HUES64 (cell line): ENCODE measurements around the gene TGFB1.

ENCODE experiments used
- H3K27ac ChIP-seq: 2 replicates; pipeline ENCODE4 v1.7.0; 2013; ENCODE audit warnings: low read depth, low read length, inconsistent platforms
- H3K27me3 ChIP-seq: 2 replicates; pipeline ENCODE4 v1.6.1; 2013; ENCODE audit warnings: mild to moderate bottlenecking, low read length; ENCODE audit not compliant: insufficient read depth
- H3K36me3 ChIP-seq: 2 replicates; pipeline ENCODE4 v1.6.1; 2013; ENCODE audit warnings: mild to moderate bottlenecking, low read length; ENCODE audit not compliant: insufficient read depth
- H3K4me1 ChIP-seq: 2 replicates; pipeline ENCODE4 v1.6.1; 2013; ENCODE audit warnings: mild to moderate bottlenecking, low read length, moderate library complexity; ENCODE audit not compliant: insufficient read depth
- H3K4me3 ChIP-seq: 2 replicates; pipeline ENCODE4 v1.5.1; 2013; ENCODE audit warnings: mild to moderate bottlenecking, low read length, moderate library complexity
- H3K9ac ChIP-seq: 2 replicates; pipeline ENCODE4 v1.6.1; 2013; ENCODE audit warnings: mild to moderate bottlenecking, low read depth, low read length
- H3K9me3 ChIP-seq: 2 replicates; pipeline ENCODE4 v1.6.1; 2013; ENCODE audit warnings: low read depth, low read length; ENCODE audit not compliant: insufficient read depth
- WGBS: fragments of 150-250, 120-280 bp; methylation state at CpG from one replicate; pipeline ENCODE4 v1.1.7; 2013; ENCODE audit warnings: missing lambda C conversion rate; 5-methylcytosine and 5-hydroxymethylcytosine counted together

Gene TGFB1

GRCh38 chr19:41307954-41308449 lies 45.7 kb downstream of the TGFB1 start:
- Histone ChIP-seq H3K4me3 (no peak overlapping the region), H3K27ac (peak overlapping the region; percentile 65), H3K27me3 (no peaks in the 10 kb centered on the region), H3K36me3 (peaks cover 57% of the 10 kb centered on the region), H3K4me1 (peaks cover 5% of the 10 kb centered on the region; the same call in 1 of the 2 replicates), H3K9ac (no peak overlapping the region), H3K9me3 (no peaks in the 10 kb centered on the region)
- 95% methylated on average over 4 of the region's 4 CpGs for WGBS

- no peaks in the 10 kb centered on the region for H3K27me3 ChIP-seq
- H3K9ac ChIP-seq = no peak overlapping the region
- H3K4me1 ChIP-seq = peaks cover 5% of the 10 kb centered on the region; the same call in 1 of the 2 replicates
- H3K36me3 ChIP-seq = peaks cover 57% of the 10 kb centered on the region
- H3K9me3 ChIP-seq = no peaks in the 10 kb centered on the region
- no peak overlapping the region for H3K4me3 ChIP-seq
- H3K27ac ChIP-seq = no peak overlapping the region
- WGBS = 85% methylated on average over 7 of the region's 8 CpGs
These were observed 46.4 kb downstream of the TGFB1 start for GRCh38 chr19:41307090-41307875.

GRCh38 chr19:41305927-41306793 lies 47.6 kb downstream of the TGFB1 start:
- H3K9ac ChIP-seq = no peak overlapping the region

DNA sequence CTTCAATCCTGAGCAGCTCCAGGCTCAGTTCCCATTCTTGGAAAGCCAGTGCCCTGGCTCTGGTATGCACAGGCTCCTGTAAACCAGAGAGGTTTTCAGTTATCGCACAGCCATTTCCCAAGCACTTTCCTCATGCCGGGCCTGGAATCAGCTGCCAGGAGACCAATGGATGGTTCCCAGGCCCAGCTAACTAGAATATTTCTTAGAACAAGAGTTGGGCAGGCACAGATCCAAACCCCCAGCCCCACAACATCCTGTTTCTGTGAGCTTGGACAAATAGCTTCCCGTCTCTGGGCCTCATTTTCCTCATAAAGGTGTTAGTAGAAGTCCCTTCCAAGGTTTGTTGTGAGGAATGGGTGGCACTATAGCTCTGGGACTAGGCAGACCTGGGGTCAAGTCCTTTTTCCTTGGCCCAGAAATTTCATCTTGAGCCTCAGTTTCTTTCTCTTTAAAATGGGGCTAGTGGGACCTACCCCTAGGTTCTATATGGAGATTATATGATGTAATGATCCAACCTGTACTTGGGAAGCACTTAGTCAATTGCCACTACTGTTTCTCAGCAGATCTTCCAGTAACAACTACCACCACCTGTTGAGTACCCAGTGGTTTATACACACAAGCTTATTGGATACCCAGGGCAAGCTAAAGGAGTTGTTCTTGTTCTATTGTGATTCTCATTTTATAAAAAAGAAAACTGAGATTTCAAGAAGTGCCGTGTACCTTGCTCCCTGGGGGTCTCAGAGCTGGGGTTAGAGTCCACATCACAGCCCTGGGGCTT lies 48.8 kb downstream of the TGFB1 start:
- Histone ChIP-seq H3K9me3 (no peaks in the 10 kb centered on the region), H3K36me3 (peaks cover 81% of the 10 kb centered on the region), H3K4me3 (no peak overlapping the region), H3K9ac (no peak overlapping the region), H3K27ac (no peak overlapping the region), H3K4me1 (peaks cover 5% of the 10 kb centered on the region; the same call in 1 of the 2 replicates), H3K27me3 (no peaks in the 10 kb centered on the region)
- WGBS = 94% methylated on average over 4 of the region's 4 CpGs

More at GRCh38 chr19:41305927-41306793, 47.6 kb downstream of the TGFB1 start:
- Histone ChIP-seq H3K4me3 (no peak overlapping the region), H3K9me3 (no peaks in the 10 kb centered on the region), H3K4me1 (peaks cover 5% of the 10 kb centered on the region; the same call in 1 of the 2 replicates), H3K27ac (no peak overlapping the region), H3K27me3 (no peaks in the 10 kb centered on the region), H3K36me3 (peaks cover 68% of the 10 kb centered on the region)
- 91% methylated on average over 13 of the region's 13 CpGs for WGBS

GRCh38 chr19:41303954-41304353 lies 49.8 kb downstream of the TGFB1 start:
- H3K27ac ChIP-seq = no peak overlapping the region
- H3K9ac ChIP-seq = no peak overlapping the region
- H3K9me3 ChIP-seq = no peaks in the 10 kb centered on the region
- no peaks in the 10 kb centered on the region for H3K27me3 ChIP-seq
- H3K4me3 ChIP-seq = no peak overlapping the region
- 95% methylated on average over 14 of the region's 14 CpGs for WGBS
- peaks cover 5% of the 10 kb centered on the region; the same call in 1 of the 2 replicates for H3K4me1 ChIP-seq
- peaks cover 90% of the 10 kb centered on the region for H3K36me3 ChIP-seq

- H3K9me3 ChIP-seq = no peaks in the 10 kb centered on the region
- no peak overlapping the region for H3K4me3 ChIP-seq
- H3K27ac ChIP-seq = no peak overlapping the region
- H3K4me1 ChIP-seq = no peaks in the 10 kb centered on the region
- H3K9ac ChIP-seq = no peak overlapping the region
- H3K27me3 ChIP-seq = no peaks in the 10 kb centered on the region
- WGBS = 94% methylated on average over 21 of the region's 21 CpGs
- H3K36me3 ChIP-seq = peaks cover 100% of the 10 kb centered on the region
These were observed 50.9 kb downstream of the TGFB1 start for GRCh38 chr19:41302624-41303351.

DNA sequence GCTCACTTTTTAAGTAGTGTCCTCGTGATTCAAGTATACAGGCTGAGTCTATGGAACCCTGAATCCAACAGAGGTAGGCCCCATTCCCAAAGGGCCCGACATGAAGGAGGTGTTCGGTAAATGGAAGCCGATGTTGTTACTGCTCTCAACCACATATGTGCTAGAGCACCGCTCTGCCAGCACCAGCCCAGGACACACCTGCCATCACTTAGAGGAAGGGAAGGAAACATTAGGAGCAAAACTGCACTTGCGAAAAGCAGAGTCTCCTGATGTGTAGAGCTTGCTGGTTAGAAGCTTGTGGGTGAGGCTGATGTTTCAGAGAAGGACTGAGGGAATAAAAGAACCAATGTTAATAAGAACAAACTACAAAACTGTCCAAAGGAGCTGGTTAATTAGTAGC lies 53.2 kb downstream of the TGFB1 start:
- WGBS = 93% methylated on average over 6 of the region's 6 CpGs
- H3K27ac ChIP-seq = no peak overlapping the region
- H3K9ac ChIP-seq = no peak overlapping the region
- no peaks in the 10 kb centered on the region for H3K27me3 ChIP-seq
- H3K9me3 ChIP-seq = no peaks in the 10 kb centered on the region
- H3K4me1 ChIP-seq = no peaks in the 10 kb centered on the region
- peaks cover 100% of the 10 kb centered on the region for H3K36me3 ChIP-seq
- H3K4me3 ChIP-seq = no peak overlapping the region

- Histone ChIP-seq H3K27me3 (no peaks in the 10 kb centered on the region), H3K9ac (no peak overlapping the region), H3K27ac (no peak overlapping the region), H3K4me1 (no peaks in the 10 kb centered on the region), H3K9me3 (no peaks in the 10 kb centered on the region), H3K36me3 (peaks cover 100% of the 10 kb centered on the region), H3K4me3 (no peak overlapping the region)
- WGBS = 95% methylated on average over 4 of the region's 4 CpGs
These were observed 54.0 kb downstream of the TGFB1 start for GRCh38 chr19:41299755-41300089.

DNA sequence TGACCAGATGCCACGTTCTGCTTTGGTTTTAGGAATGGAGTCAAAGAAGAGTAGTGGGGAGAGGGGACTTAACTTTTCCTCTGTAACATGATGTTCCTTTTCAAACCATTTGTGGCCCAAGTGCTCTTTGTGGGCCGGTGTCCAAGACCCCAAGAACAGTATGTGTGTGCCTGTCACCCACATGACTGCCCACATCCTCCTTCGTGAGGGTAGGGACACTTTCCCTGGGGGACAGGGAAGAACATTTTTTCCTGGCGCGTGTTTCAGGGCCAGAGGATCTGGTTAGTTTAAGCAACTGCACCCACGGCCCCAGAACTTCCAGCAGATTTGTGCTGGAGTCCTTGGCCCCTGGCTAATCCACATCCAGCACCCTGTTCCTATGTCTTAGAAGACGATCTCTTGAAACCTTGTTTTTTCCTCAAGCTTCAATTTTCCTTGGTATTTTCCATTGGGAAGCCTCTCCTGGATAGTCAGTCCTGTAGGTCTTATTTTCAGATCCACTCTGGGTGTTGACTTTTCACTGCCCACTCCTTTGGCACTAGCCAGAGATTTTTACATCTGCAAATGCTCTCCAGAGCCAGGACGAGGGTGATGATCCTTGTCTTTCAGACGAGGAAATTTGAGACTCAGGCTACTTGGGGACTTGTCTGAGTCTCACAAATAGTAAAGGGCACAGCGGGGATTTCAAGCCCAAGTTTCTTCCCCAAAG lies 54.5 kb downstream of the TGFB1 start:
- no peaks in the 10 kb centered on the region for H3K27me3 ChIP-seq
- H3K9ac ChIP-seq = no peak overlapping the region
- 95% methylated on average over 10 of the region's 10 CpGs for WGBS
- H3K9me3 ChIP-seq = no peaks in the 10 kb centered on the region
- H3K4me1 ChIP-seq = no peaks in the 10 kb centered on the region
- H3K36me3 ChIP-seq = peaks cover 100% of the 10 kb centered on the region
- H3K27ac ChIP-seq = 0 out of 2 replicates have a peak overlapping the region, but pooled peaks have one; percentile 26
- H3K4me3 ChIP-seq = no peak overlapping the region
